Vagina (tissue), 2 donors: ENCODE results near the gene TTC4. TPM values are rescaled to one million over a fixed set of nuclear protein-coding genes. Genes with fewer than 3 reads are reported as not detected.

Experiments
- DNase-seq, 2 donors: peaks; one replicate each; pipeline ENCODE4 v3.0.0-alpha.2; 2017; ENCODE audit errors: extremely low spot score in 2 of 2
- H3K27ac ChIP-seq: fragments of 200-600 bp; sonication (generic); one replicate; pipeline ENCODE4 v1.5.1; 2019
- H3K27me3 ChIP-seq: fragments of 200-600 bp; sonication (generic); one replicate; pipeline ENCODE4 v1.5.1; 2019
- H3K36me3 ChIP-seq, 2 donors: fragments of 200-600 bp; sonication (generic); one replicate each; pipeline ENCODE4 v1.5.1; 2017 to 2019
- H3K4me1 ChIP-seq: fragments of 200-600 bp; sonication (generic); one replicate; pipeline ENCODE4 v1.5.1; 2019
- H3K4me3 ChIP-seq, 2 donors: fragments of 200-600 bp; sonication (generic); 1 replicate in 1 of 2; 2 replicates in 1 of 2; pipeline ENCODE4 v1.5.1; 2016 to 2019
- H3K9me3 ChIP-seq: fragments of 200-600 bp; sonication (generic); one replicate; pipeline ENCODE4 v1.5.1; 2019
- POLR2A ChIP-seq, 2 donors: fragments of 450-650 bp; IDR thresholded peaks; one replicate each; pipeline ENCODE4 v1.6.1; 2017; ENCODE audit warnings: antibody characterized with exemption in 2 of 2, mild to moderate bottlenecking in 2 of 2, moderate library complexity in 2 of 2
- POLR2AphosphoS5 ChIP-seq, 2 donors: sonication (generic); formaldehyde crosslinking; IDR thresholded peaks; one replicate each; pipeline ENCODE4 v1.9.0; 2017; ENCODE audit warnings: antibody characterized with exemption in 2 of 2, mild to moderate bottlenecking in 2 of 2, low read depth in 1 of 2; ENCODE audit not compliant: insufficient read depth in 1 of 2
- intact Hi-C: fragments of 100-400 bp; cut with DNase I; formaldehyde crosslinking; loops from one replicate; pipeline ENCODE4 v1.15.1; 2023
- total RNA-seq: library from RNA; depleted of rRNA; stranded (reverse); fragments of >200 nt; gene quantifications from one replicate; pipeline ENCODE4 v1.2.3, GENCODE V29; 2016
- TF ChIP-seq, protein P1 (sequence below), 3 experiments: fragments of 450-650 bp in 2 of 3; fragments of 200-600 bp in 1 of 3; sonication (generic) in 1 of 3; IDR thresholded peaks; one replicate each; pipeline ENCODE4 v1.5.1; 2017 to 2019; ENCODE audit warnings: antibody characterized with exemption in 3 of 3, mild to moderate bottlenecking in 2 of 3, moderate library complexity in 2 of 3

Gene TTC4
- total RNA-seq, 1 donor from 2014 or later, result 12.8 TPM

DNA sequence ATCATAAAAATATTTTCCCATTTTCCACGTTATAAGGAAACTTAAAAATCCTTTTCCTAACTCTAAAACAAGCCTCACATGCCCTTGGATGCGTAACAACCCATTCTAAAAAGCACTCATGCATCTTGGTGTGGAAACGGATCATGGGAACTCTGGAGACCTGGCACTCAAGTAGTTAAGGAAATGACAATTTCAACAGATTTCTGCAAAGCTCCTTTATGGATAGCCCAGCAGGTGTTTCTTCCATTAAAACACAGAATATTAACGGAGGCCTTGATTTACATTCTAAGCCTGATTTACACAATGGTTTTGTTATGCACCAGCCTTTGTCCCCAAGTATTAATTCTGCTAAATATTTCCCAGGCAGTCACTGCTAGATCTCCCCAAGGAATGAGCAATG, 35.8 kb downstream of the TTC4 start:
- TF ChIP-seq, protein P1, sequence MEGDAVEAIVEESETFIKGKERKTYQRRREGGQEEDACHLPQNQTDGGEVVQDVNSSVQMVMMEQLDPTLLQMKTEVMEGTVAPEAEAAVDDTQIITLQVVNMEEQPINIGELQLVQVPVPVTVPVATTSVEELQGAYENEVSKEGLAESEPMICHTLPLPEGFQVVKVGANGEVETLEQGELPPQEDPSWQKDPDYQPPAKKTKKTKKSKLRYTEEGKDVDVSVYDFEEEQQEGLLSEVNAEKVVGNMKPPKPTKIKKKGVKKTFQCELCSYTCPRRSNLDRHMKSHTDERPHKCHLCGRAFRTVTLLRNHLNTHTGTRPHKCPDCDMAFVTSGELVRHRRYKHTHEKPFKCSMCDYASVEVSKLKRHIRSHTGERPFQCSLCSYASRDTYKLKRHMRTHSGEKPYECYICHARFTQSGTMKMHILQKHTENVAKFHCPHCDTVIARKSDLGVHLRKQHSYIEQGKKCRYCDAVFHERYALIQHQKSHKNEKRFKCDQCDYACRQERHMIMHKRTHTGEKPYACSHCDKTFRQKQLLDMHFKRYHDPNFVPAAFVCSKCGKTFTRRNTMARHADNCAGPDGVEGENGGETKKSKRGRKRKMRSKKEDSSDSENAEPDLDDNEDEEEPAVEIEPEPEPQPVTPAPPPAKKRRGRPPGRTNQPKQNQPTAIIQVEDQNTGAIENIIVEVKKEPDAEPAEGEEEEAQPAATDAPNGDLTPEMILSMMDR (IDR thresholded peaks at IDR 0.05), result no peak
- no peak for TF ChIP-seq POLR2AphosphoS5 (IDR thresholded peaks at IDR 0.05; ENCODE audit: insufficient read depth in 1 of 2, low read depth in 1 of 2)
- no peak for TF ChIP-seq POLR2A (IDR thresholded peaks at IDR 0.05)
- intact Hi-C loops, result no loop called here
- Histone ChIP-seq H3K36me3 (no peaks in the 10 kb centered on the region), H3K27ac (no peak overlapping the region), H3K4me1 (no peaks in the 10 kb centered on the region), H3K4me3 (no peak overlapping the region), H3K9me3 (no peaks in the 10 kb centered on the region), H3K27me3 (no peaks in the 10 kb centered on the region)
- no peak for DNase-seq

DNA sequence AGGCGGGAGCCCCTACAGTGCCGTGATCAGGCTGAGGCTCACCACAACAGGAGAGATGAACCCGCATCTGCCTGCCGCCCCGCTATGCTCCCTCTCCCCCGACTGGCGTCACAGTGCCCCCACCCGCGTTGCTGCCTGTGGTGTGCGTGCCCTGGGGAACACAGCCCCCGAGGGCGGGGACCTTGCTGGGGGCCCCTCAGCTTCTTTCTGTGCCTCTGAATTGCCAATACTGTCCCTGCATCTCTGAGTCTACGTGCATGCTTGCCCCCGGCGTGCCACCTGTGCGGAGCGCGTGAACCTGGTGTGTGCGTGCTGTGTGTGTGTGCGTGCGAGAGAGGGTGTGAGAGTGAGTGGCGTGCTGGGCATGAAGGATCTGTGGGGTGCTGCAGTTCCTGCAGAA, 38.4 kb downstream of the TTC4 start:
- H3K4me3 ChIP-seq, result no peak overlapping the region

DNA sequence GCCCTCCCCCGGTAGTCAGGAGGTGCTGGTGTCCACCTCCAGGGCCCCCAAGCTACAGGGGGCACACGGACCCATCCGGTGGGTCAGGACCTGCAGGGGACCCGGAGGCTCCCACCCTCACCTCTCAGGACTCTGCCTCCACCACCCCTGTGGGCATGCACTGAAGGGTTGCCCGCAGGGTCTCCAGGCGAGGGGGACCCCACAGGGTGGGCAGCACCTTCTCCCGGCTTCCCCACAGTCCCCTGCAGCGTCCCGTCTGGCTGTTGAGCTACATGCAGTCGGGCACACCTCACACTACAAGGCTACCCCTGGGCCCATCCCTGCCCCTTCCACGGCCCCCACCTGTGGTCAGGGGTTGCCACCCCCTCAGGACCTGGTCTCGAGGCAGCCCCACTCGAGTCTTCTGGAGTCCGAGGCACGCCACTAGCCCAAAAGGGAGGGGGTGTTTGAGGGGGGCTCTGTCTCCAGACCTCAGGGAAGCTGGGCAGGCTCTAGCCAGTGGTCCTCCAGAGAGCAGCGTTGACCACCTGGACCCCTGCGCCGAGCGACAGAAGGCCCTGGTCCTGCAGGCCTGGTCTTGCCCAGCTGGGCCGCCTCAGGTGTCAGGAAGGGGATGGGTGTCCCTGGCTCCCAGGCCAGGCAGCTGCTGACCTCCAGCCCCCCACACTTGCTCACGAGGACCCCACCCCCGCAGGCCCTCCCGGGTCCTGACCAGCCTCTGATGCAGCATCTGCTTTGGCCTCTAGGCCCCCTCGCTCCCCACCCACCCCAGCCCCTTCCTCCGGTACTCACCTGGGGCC, 39.0 kb downstream of the TTC4 start:
- H3K36me3 ChIP-seq, result peaks cover 0 to 14% of the 10 kb centered on the region in 2 donors
- H3K4me1 ChIP-seq, result no peaks in the 10 kb centered on the region
- DNase-seq, result no peak
- intact Hi-C loops, result no loop called here
- no peaks in the 10 kb centered on the region for H3K27me3 ChIP-seq
- no peak overlapping the region for H3K4me3 ChIP-seq
- H3K9me3 ChIP-seq, result no peaks in the 10 kb centered on the region
- no peak overlapping the region for H3K27ac ChIP-seq
- TF ChIP-seq POLR2AphosphoS5 (IDR thresholded peaks at IDR 0.05; ENCODE audit: insufficient read depth in 1 of 2, low read depth in 1 of 2) (no peak), POLR2A (IDR thresholded peaks at IDR 0.05) (no peak)
- TF ChIP-seq, protein P1 (IDR thresholded peaks at IDR 0.05), result no peak

More for the DNA sequence above, 38.4 kb downstream of the TTC4 start:
- intact Hi-C loops, result no loop called here
- H3K4me1 ChIP-seq, result no peaks in the 10 kb centered on the region
- no peaks in the 10 kb centered on the region for H3K27me3 ChIP-seq
- DNase-seq, result no peak
- H3K36me3 ChIP-seq, result peaks cover 0 to 14% of the 10 kb centered on the region in 2 donors
- H3K27ac ChIP-seq, result no peak overlapping the region
- TF ChIP-seq, protein P1 (IDR thresholded peaks at IDR 0.05), result no peak
- no peak for TF ChIP-seq POLR2A (IDR thresholded peaks at IDR 0.05)
- TF ChIP-seq POLR2AphosphoS5 (IDR thresholded peaks at IDR 0.05; ENCODE audit: insufficient read depth in 1 of 2, low read depth in 1 of 2), result no peak
- no peaks in the 10 kb centered on the region for H3K9me3 ChIP-seq

DNA sequence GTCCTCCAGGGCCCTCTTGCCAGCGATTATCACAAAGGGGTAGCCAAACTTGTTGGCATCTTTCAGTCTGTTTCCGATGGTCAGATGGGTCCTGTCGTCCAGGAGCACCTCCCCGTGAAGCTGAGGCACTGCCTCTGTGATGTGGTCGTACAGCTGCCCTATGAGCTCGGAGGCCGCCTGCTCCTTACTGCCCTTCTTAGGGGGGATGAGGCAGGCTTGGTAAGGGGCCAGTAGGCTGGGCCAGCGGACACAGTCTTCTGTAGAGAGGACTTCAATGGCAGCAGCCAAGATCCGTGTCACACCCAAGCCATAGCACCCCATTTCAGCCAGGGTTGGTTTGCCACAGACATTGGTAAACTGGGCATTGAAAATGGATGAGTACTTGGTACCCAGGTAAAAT, 42.2 kb downstream of the TTC4 start:
- Histone ChIP-seq H3K27me3 (no peaks in the 10 kb centered on the region), H3K9me3 (no peaks in the 10 kb centered on the region), H3K36me3 (peaks cover 0 to 14% of the 10 kb centered on the region in 2 donors), H3K4me3 (no peak overlapping the region), H3K4me1 (peaks cover 1% of the 10 kb centered on the region), H3K27ac (no peak overlapping the region)
- no peak for DNase-seq
- intact Hi-C loops, result no loop called here
- TF ChIP-seq, protein P1 (IDR thresholded peaks at IDR 0.05), result no peak
- no peak for TF ChIP-seq POLR2A (IDR thresholded peaks at IDR 0.05)
- no peak for TF ChIP-seq POLR2AphosphoS5 (IDR thresholded peaks at IDR 0.05; ENCODE audit: insufficient read depth in 1 of 2, low read depth in 1 of 2)

DNA sequence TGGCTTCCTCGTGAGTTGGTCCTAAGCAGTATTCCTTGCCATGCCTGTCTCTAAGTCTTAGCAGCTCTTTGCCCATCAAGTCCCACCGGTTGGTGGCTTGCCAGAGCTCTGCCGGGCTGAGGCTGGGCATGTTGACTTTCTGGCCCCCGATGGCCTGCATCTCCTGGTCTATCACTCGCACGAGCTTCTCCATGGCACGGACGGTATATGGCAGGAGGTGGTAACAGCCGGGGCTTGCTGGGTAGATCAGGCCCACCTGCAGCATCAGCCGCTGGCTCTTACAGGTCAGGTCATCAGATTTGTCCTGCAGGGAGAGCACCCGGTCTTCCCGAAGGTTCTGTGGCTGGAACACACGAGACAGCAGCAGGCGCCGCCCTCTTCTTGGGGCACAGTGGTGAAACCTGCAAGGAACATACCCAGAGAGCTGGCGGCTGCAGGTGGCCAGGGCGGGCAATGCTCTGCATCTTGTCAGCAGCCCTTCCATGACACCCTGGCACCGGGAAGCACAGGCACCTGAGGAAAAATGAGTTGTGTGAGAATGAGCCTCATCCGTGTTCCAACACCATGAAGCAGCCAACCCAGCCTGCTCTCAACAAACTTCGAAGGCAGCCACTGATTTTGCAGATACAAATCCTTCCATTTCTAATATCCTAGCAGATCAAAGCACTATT, 43.2 kb downstream of the TTC4 start:
- no peaks in the 10 kb centered on the region for H3K9me3 ChIP-seq
- H3K4me3 ChIP-seq, result no peak overlapping the region
- DNase-seq, result no peak
- no peaks in the 10 kb centered on the region for H3K27me3 ChIP-seq
- no peak overlapping the region for H3K27ac ChIP-seq
- TF ChIP-seq POLR2AphosphoS5 (IDR thresholded peaks at IDR 0.05; ENCODE audit: insufficient read depth in 1 of 2, low read depth in 1 of 2) (no peak), POLR2A (IDR thresholded peaks at IDR 0.05) (no peak)
- TF ChIP-seq, protein P1 (IDR thresholded peaks at IDR 0.05), result no peak
- H3K36me3 ChIP-seq, result peaks cover 0 to 14% of the 10 kb centered on the region in 2 donors
- H3K4me1 ChIP-seq, result peaks cover 10% of the 10 kb centered on the region
- intact Hi-C loops, result no loop called here
